OCI-LY1 (cell line): Measurements from ENCODE around the gene CPN2.

Experiments used
- H2AFZ ChIP-seq: fragments of 200-600 bp; sonication (generic), shearing (Covaris generic); 2 replicates; pipeline ENCODE4 v1.6.0; 2014; ENCODE audit warnings: antibody characterized with exemption, mild to moderate bottlenecking, low read length
- H3F3A ChIP-seq: fragments of 200-600 bp; sonication (generic), shearing (Covaris generic); 2 replicates; pipeline ENCODE4 v1.6.0; 2014; ENCODE audit warnings: mild to moderate bottlenecking, antibody characterized with exemption, low read length, moderate library complexity; ENCODE audit not compliant: insufficient read depth
- H3K27ac ChIP-seq: fragments of 200-600 bp; sonication (generic); 2 replicates; pipeline ENCODE4 v1.5.1; 2014; ENCODE audit warnings: low read length, mixed run types, mild to moderate bottlenecking, low read depth; ENCODE audit not compliant: poor library complexity, severe bottlenecking
- H3K27me3 ChIP-seq: fragments of 200-600 bp; sonication (generic); 2 replicates; pipeline ENCODE4 v1.6.0; 2014; ENCODE audit warnings: antibody characterized with exemption, mild to moderate bottlenecking, low read length, moderate library complexity; ENCODE audit not compliant: insufficient read depth
- H3K36me3 ChIP-seq: fragments of 200-600 bp; sonication (generic); 2 replicates; pipeline ENCODE4 v1.6.1; 2014; ENCODE audit warnings: mild to moderate bottlenecking, antibody characterized with exemption, low read length, moderate library complexity, mixed read lengths; ENCODE audit not compliant: insufficient read depth
- H3K4me1 ChIP-seq: fragments of 200-600 bp; sonication (generic); 2 replicates; pipeline ENCODE4 v1.5.1; 2014; ENCODE audit warnings: mild to moderate bottlenecking, low read length, moderate library complexity; ENCODE audit not compliant: insufficient read depth, severe bottlenecking
- H3K4me2 ChIP-seq: fragments of 200-600 bp; sonication (generic), shearing (Covaris generic); 2 replicates; pipeline ENCODE4 v1.6.1; 2014; ENCODE audit warnings: low read length
- H3K4me3 ChIP-seq: fragments of 200-600 bp; sonication (generic); 2 replicates; pipeline ENCODE4 v1.5.1; 2014; ENCODE audit warnings: low read length, low read depth, mild to moderate bottlenecking, mixed read lengths; ENCODE audit not compliant: poor library complexity, severe bottlenecking
- H3K79me2 ChIP-seq: fragments of 200-600 bp; shearing (Covaris generic); 2 replicates; pipeline ENCODE4 v1.6.1; 2016; ENCODE audit warnings: mixed run types, low read length, mixed read lengths; ENCODE audit not compliant: insufficient read depth
- H3K9ac ChIP-seq: fragments of 200-600 bp; sonication (generic), shearing (Covaris generic); 2 replicates; pipeline ENCODE4 v1.6.1; 2014; ENCODE audit warnings: mild to moderate bottlenecking, low read length, mixed read lengths
- H3K9me2 ChIP-seq: fragments of 200-600 bp; sonication (generic), shearing (Covaris generic); 2 replicates; pipeline ENCODE4 v1.6.1; 2014; ENCODE audit warnings: low read depth, mild to moderate bottlenecking, low read length, mixed read lengths
- H3K9me3 ChIP-seq: fragments of 200-600 bp; shearing (Covaris generic); 2 replicates; pipeline ENCODE4 v1.6.1; 2014; ENCODE audit warnings: low read length, mixed read lengths
- H4K20me1 ChIP-seq: fragments of 200-600 bp; sonication (generic), shearing (Covaris generic); 2 replicates; pipeline ENCODE4 v1.6.0; 2016; ENCODE audit warnings: mild to moderate bottlenecking, low read length; ENCODE audit not compliant: insufficient read depth
- CTCF ChIP-seq: fragments of 200-600 bp; sonication (generic), shearing (Covaris generic); IDR thresholded peaks from 2 replicates; pipeline ENCODE4 v1.5.1; 2017; ENCODE audit warnings: mild to moderate bottlenecking, antibody characterized with exemption, low read length, moderate library complexity, mixed read lengths
- EZH2 ChIP-seq: fragments of 200-600 bp; sonication (generic), shearing (Covaris generic); IDR thresholded peaks from 2 replicates; pipeline ENCODE4 v1.8.0; 2017; ENCODE audit warnings: borderline replicate concordance, mixed run types, mild to moderate bottlenecking, antibody characterized with exemption, low read length, moderate library complexity, mixed read lengths

Gene CPN2

DNA sequence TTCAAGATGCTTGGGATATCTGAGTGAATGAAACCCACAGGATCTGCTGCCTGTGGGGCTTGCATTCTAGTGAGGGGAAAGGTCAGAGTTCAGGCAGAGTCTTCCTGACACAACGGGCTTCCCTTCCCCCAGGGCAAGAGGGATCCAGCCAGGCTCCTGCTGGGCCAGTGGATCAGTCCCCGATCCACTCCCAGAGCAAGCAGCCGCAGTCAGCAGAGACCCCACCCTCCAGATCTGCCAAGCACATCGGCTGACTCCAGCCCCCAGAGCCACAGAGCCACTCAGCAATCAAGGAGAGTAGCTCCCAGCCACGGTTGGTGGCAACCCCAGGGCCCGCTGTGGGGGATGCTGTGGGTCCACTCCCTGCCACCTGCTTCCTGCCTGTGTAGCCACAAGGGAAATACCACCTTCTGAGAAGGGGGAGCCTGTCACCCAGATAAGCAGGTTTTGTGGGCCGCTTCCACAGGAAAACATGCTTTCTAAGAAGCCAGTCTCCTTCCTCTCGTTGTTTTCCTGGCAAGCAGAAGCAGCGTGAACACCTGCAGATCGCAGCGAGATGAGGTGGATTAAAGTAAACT, 44.9 kb downstream of the CPN2 start:
- Histone ChIP-seq H3K27me3 (peaks cover 31% of the 10 kb centered on the region; the same call in 1 of the 2 replicates), H3K4me2 (no peak overlapping the region), H4K20me1 (no peaks in the 10 kb centered on the region), H3K79me2 (no peaks in the 10 kb centered on the region), H3K9me2 (no peaks in the 10 kb centered on the region), H3K4me1 (peaks cover 11% of the 10 kb centered on the region), H2AFZ (no peak overlapping the region), H3K9me3 (no peaks in the 10 kb centered on the region), H3K36me3 (no peaks in the 10 kb centered on the region), H3K27ac (no peak overlapping the region), H3F3A (no peaks in the 10 kb centered on the region), H3K4me3 (no peak overlapping the region), H3K9ac (no peak overlapping the region)
- no peak for TF ChIP-seq CTCF
- no peak for TF ChIP-seq EZH2

DNA sequence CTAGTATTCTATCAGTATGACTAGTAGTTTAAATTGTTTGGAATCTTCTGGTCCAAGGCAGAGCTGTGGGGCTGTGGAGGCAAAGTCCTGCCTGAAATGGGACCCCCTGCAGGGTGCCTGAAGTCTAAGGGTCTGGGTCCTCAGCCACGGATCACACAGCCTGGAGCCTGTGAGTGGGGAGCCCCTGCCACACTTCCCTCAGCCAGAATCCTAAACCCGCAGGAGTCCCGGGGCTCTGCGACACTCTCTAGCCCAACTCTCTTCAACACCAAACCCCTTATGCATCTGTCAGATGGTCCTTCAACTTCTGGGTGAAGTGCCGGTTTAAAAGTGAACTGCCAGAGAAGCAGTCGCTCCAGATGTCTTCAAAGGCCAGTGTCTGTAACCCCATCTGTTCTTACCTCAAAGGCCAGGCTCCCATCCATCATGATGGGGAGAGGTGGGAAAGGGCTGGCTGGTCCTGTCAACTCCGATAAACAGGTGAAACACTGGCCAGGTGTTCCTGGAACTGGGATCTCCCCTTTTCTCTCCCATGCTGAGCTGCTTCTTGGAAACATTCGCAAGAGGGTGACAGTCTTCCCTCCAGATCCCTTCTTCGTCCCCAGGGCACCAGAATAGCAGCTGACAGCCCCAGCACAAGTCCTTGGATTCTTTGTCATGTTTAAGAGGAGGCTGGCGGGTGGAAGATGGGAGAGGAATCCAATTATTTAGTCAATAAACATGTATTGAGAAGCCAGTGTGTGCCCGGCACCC, 45.6 kb downstream of the CPN2 start:
- H3K9ac ChIP-seq, result no peak overlapping the region
- TF ChIP-seq EZH2, result no peak
- TF ChIP-seq CTCF, result no peak
- no peak overlapping the region for H3K4me2 ChIP-seq
- H4K20me1 ChIP-seq, result no peaks in the 10 kb centered on the region
- no peaks in the 10 kb centered on the region for H3K9me2 ChIP-seq
- no peak overlapping the region for H2AFZ ChIP-seq
- peaks cover 11% of the 10 kb centered on the region for H3K4me1 ChIP-seq
- H3F3A ChIP-seq, result no peaks in the 10 kb centered on the region
- no peak overlapping the region for H3K4me3 ChIP-seq
- peaks cover 31% of the 10 kb centered on the region; the same call in 1 of the 2 replicates for H3K27me3 ChIP-seq
- H3K9me3 ChIP-seq, result no peaks in the 10 kb centered on the region
- no peak overlapping the region for H3K27ac ChIP-seq
- no peaks in the 10 kb centered on the region for H3K36me3 ChIP-seq
- no peaks in the 10 kb centered on the region for H3K79me2 ChIP-seq

DNA sequence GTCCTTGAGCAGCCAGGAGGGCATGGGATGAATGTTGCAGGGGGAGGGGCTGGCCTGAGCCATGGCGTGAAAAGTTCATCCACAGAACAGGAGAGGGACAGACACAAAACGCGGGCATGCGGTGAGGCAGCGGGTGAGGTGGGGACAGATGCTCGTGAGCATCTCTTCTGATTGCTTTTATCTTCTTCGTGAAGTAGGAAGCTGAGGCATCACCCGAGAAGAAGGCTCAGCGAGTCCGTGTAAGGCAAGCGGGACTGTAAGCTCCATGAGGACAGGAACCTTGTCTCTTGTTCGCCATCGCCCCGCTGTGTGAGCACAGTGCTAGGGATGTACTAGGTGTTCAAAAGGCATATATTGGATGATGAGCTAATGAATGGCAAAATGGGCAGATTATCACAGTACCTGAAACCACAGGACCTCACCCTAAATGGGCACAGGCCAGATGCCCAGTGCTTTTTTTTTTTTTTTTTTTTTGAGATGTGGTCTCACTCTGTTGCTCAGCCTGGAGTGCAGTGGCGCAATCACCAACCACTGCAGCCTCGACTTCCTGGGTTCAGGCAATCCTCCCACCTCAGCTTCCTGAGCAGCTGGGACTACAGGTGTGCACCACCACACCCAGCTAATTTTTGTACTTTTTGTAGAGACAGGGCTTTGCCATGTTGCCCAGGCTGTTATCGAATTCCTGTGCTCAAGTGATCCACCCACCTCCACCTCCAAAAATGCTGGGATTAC, 46.8 kb downstream of the CPN2 start:
- H4K20me1 ChIP-seq, result no peaks in the 10 kb centered on the region
- no peaks in the 10 kb centered on the region for H3F3A ChIP-seq
- no peaks in the 10 kb centered on the region for H3K36me3 ChIP-seq
- H3K4me3 ChIP-seq, result no peak overlapping the region
- peaks cover 11% of the 10 kb centered on the region for H3K4me1 ChIP-seq
- H3K9ac ChIP-seq, result no peak overlapping the region
- H3K4me2 ChIP-seq, result no peak overlapping the region
- no peaks in the 10 kb centered on the region for H3K9me3 ChIP-seq
- no peak overlapping the region for H3K27ac ChIP-seq
- no peaks in the 10 kb centered on the region for H3K9me2 ChIP-seq
- H2AFZ ChIP-seq, result no peak overlapping the region
- H3K27me3 ChIP-seq, result peaks cover 31% of the 10 kb centered on the region; the same call in 1 of the 2 replicates
- H3K79me2 ChIP-seq, result no peaks in the 10 kb centered on the region
- TF ChIP-seq EZH2, result no peak
